Measurements from ENCODE around the gene ALG5.

Gene ALG5

DNA sequence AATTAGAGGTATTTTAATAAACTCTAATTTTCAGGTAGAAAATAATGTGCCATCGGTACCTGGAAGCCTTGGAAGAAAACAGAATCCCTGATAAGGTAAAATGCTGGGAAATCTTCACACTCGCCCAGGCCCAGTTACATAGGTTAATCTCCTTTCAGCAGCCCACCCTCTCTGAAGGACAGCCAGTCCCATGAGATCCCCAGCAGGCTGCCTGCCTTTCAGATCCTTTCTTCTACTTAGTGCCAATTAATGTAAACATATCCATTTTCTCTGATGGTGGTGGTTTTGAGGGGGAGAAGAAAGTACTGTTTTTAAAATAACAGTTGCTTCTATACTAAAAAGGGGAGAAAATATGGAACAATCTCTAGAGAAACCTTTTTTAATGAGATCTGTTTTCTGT is 91.3 kb downstream of the ALG5 start:
- no peaks in the 10 kb centered on the region for H3K36me3 ChIP-seq
- TF ChIP-seq CTCF (IDR thresholded peaks at IDR 0.05), result no peak
- no peaks in the 10 kb centered on the region for H3K9me3 ChIP-seq
- H3K27ac ChIP-seq, result no peak overlapping the region
- no peaks in the 10 kb centered on the region for H3K27me3 ChIP-seq
- no peaks in the 10 kb centered on the region for H3K4me1 ChIP-seq (ENCODE audit: control insufficient read depth in 1 of 2, insufficient read depth in 1 of 2, low read depth in 1 of 2, low read length in 1 of 2)
- no peak overlapping the region for H3K4me3 ChIP-seq (ENCODE audit: low read depth in 1 of 2, low read length in 1 of 2)

DNA sequence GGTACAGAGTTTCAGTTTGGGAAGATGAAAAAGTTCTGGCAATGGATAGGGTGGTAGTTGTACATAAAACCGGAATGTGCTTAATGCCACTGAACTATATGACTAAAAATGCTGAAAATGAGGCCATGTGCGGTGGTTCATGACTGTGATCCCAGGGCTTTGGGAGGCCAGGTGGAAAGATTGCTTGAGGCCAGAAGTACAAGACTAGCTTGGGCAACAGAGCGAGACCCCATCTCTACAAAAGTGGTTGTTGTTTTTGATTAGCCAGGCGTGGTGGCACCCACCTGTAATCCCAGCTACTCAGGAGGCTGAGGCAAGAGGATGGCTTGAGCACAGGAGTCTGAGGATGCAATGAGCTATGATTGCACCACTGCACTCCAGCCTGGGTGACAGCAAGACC is 91.9 kb downstream of the ALG5 start:
- no peaks in the 10 kb centered on the region for H3K9me3 ChIP-seq
- H3K36me3 ChIP-seq, result no peaks in the 10 kb centered on the region
- no peak for TF ChIP-seq CTCF (IDR thresholded peaks at IDR 0.05)
- H3K27ac ChIP-seq, result no peak overlapping the region
- H3K4me3 ChIP-seq (ENCODE audit: low read depth in 1 of 2, low read length in 1 of 2), result no peak overlapping the region
- H3K4me1 ChIP-seq (ENCODE audit: control insufficient read depth in 1 of 2, insufficient read depth in 1 of 2, low read depth in 1 of 2, low read length in 1 of 2), result no peaks in the 10 kb centered on the region
- no peaks in the 10 kb centered on the region for H3K27me3 ChIP-seq

DNA sequence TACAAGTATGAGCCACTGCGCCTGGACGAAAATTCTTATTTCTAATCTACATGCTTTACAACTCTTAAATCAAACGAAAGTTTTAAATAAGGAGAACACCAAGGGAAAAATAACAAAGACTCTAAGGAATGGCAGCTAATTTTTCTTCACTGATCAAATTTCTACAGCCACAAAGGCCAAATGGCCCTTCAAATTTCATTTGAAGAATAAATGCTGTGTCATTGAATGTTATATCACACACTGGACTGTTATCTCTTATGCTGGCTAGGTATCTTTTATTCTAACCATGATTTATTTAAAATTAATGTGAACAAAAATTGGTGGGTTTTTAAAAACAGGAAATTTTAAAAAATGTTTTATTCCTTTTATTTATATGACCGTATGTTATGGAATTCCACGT is 93.2 kb downstream of the ALG5 start:
- Histone ChIP-seq H3K36me3 (no peaks in the 10 kb centered on the region), H3K4me3 (ENCODE audit: low read depth in 1 of 2, low read length in 1 of 2) (no peak overlapping the region), H3K4me1 (ENCODE audit: control insufficient read depth in 1 of 2, insufficient read depth in 1 of 2, low read depth in 1 of 2, low read length in 1 of 2) (no peaks in the 10 kb centered on the region), H3K9me3 (no peaks in the 10 kb centered on the region), H3K27ac (no peak overlapping the region), H3K27me3 (no peaks in the 10 kb centered on the region)
- no peak for TF ChIP-seq CTCF (IDR thresholded peaks at IDR 0.05)

DNA sequence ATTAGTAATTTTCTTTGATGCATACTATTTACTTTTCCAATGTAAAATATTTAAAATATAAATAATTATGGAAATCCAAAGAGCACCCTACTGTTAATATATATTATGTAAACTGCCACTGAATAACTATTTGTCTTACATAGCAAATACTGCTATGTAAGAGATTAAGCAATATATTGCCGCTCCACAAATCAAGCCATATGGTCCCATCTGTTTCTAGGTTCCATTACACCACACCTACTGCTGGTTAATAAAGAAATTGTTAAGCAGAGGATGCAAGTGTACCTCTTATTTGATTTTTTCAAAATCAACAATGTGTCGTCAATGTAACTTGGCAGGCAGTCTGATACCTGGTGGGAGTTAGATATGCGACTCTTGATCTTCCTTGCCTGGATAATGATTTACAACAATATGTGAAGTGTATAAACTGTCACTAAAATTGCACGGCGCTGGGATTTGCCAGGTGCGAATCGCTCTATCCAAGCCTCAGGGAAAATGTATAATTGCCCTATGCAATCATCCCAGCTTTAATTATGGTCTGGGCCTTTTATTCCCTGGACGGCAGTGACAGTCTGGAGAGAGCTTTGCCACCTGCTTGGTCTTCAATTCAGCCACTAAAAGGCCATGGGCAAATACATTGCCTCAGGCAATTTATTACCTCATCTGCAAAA is 95.1 kb downstream of the ALG5 start:
- no peaks in the 10 kb centered on the region for H3K27me3 ChIP-seq
- no peak overlapping the region for H3K4me3 ChIP-seq (ENCODE audit: low read depth in 1 of 2, low read length in 1 of 2)
- no peak overlapping the region for H3K27ac ChIP-seq
- H3K9me3 ChIP-seq, result no peaks in the 10 kb centered on the region
- no peak for TF ChIP-seq CTCF (IDR thresholded peaks at IDR 0.05)
- H3K4me1 ChIP-seq (ENCODE audit: control insufficient read depth in 1 of 2, insufficient read depth in 1 of 2, low read depth in 1 of 2, low read length in 1 of 2), result no peaks in the 10 kb centered on the region
- H3K36me3 ChIP-seq, result no peaks in the 10 kb centered on the region
